ENCODE results near the gene GPR82. TPM values are rescaled to one million over a fixed set of nuclear protein-coding genes. Genes with fewer than 3 reads are reported as not detected.

Gene GPR82
- total and polyA plus RNA-seq, 2 donors from 2014 or later: 0.15 to 0.98 TPM

Other genes with a start within 250 kb of the GPR82 start
- gene GPR34, start 35.2 kb upstream of the GPR82 start, total RNA-seq: 17.9 TPM
- 2.2 TPM for gene GPR34, start 35.2 kb upstream of the GPR82 start, polyA plus RNA-seq (ENCODE audit: insufficient read depth, low read depth, low replicate concordance)
- gene CASK, start 199.4 kb downstream of the GPR82 start, total RNA-seq: 58.9 TPM
- gene CASK, start 199.4 kb downstream of the GPR82 start, polyA plus RNA-seq (ENCODE audit: insufficient read depth, low read depth, low replicate concordance): 15.9 TPM